ENCODE results near the gene NRP2. TPM values are rescaled to one million over a fixed set of nuclear protein-coding genes. Genes with fewer than 3 reads are reported as not detected.

Gene NRP2
- total RNA-seq, 1 experiment from 2014 or later = 18.3 TPM

- TF ChIP-seq CTCF (conservative IDR thresholded peaks at IDR 0.05; ENCODE audit: low read depth, low read length) = no peak
- no peak for TF ChIP-seq EZH2 (IDR thresholded peaks at IDR 0.05; ENCODE audit: low read length, unreplicated experiment)
- no peak for TF ChIP-seq EZH2phosphoT487 (IDR thresholded peaks at IDR 0.05; ENCODE audit: borderline replicate concordance, low read length)
- intact Hi-C loops (cut with micrococcal nuclease) = no loop called here
These were observed 100.6 kb downstream of the NRP2 start for GRCh38 chr2:205782941-205783340.

GRCh38 chr2:205783872-205784499, 101.7 kb downstream of the NRP2 start:
- no peaks in the 10 kb centered on the region for H3K27me3 ChIP-seq (ENCODE audit: low read length)

More at GRCh38 chr2:205782941-205783340, 100.6 kb downstream of the NRP2 start:
- H2AFZ ChIP-seq (ENCODE audit: low read length) = no peak overlapping the region
- H3K4me2 ChIP-seq (ENCODE audit: low read length) = no peak overlapping the region
- no peaks in the 10 kb centered on the region for H3F3A ChIP-seq (ENCODE audit: low read length, unreplicated experiment)
- no peaks in the 10 kb centered on the region for H3K79me2 ChIP-seq (ENCODE audit: low read length)
- no peak overlapping the region for H3K9ac ChIP-seq (ENCODE audit: low read length)
- no peak overlapping the region for H3K4me3 ChIP-seq (ENCODE audit: low read length)
- ATAC-seq (no peak), DNase-seq (no peak)
- H3K9me2 ChIP-seq (replicated peaks; ENCODE audit: low read length) = no peaks in the 10 kb centered on the region
- H4K20me1 ChIP-seq (ENCODE audit: low read length) = no peaks in the 10 kb centered on the region
- no peak overlapping the region for H3K27ac ChIP-seq (ENCODE audit: low read length)
- BruUV-seq (replicated peaks) = no TSS peak
- H3K36me3 ChIP-seq (ENCODE audit: low read depth, low read length) = no peaks in the 10 kb centered on the region
- H3K9me3 ChIP-seq (ENCODE audit: low read length) = no peaks in the 10 kb centered on the region
- ChIA-PET CTCF (no interaction called here), POLR2A (ENCODE audit: unreplicated experiment) (no interaction called here)
- no peaks in the 10 kb centered on the region for H3K27me3 ChIP-seq (ENCODE audit: low read length)
- no peaks in the 10 kb centered on the region for H3K4me1 ChIP-seq (ENCODE audit: insufficient read depth, low read length)

More at GRCh38 chr2:205783872-205784499, 101.7 kb downstream of the NRP2 start:
- BruUV-seq (replicated peaks) = no TSS peak
- Histone ChIP-seq H3K27ac (ENCODE audit: low read length) (no peak overlapping the region), H3K9me2 (replicated peaks; ENCODE audit: low read length) (no peaks in the 10 kb centered on the region), H4K20me1 (ENCODE audit: low read length) (no peaks in the 10 kb centered on the region), H3K79me2 (ENCODE audit: low read length) (no peaks in the 10 kb centered on the region), H3K4me2 (ENCODE audit: low read length) (no peak overlapping the region), H3K36me3 (ENCODE audit: low read depth, low read length) (no peaks in the 10 kb centered on the region), H3K4me3 (ENCODE audit: low read length) (no peak overlapping the region), H3K4me1 (ENCODE audit: insufficient read depth, low read length) (no peaks in the 10 kb centered on the region), H3K9me3 (ENCODE audit: low read length) (no peaks in the 10 kb centered on the region), H3F3A (ENCODE audit: low read length, unreplicated experiment) (no peaks in the 10 kb centered on the region), H2AFZ (ENCODE audit: low read length) (no peak overlapping the region), H3K9ac (ENCODE audit: low read length) (no peak overlapping the region)
- ChIA-PET CTCF (no interaction called here), POLR2A (ENCODE audit: unreplicated experiment) (no interaction called here)
- DNase-seq = no peak
- no peak for TF ChIP-seq CTCF (conservative IDR thresholded peaks at IDR 0.05; ENCODE audit: low read depth, low read length)
- TF ChIP-seq EZH2phosphoT487 (IDR thresholded peaks at IDR 0.05; ENCODE audit: borderline replicate concordance, low read length) = no peak
- TF ChIP-seq EZH2 (IDR thresholded peaks at IDR 0.05; ENCODE audit: low read length, unreplicated experiment) = no peak
- intact Hi-C loops (cut with micrococcal nuclease) = no loop called here
- ATAC-seq = no peak
